Measurements from ENCODE around the gene MFNG.

DNA sequence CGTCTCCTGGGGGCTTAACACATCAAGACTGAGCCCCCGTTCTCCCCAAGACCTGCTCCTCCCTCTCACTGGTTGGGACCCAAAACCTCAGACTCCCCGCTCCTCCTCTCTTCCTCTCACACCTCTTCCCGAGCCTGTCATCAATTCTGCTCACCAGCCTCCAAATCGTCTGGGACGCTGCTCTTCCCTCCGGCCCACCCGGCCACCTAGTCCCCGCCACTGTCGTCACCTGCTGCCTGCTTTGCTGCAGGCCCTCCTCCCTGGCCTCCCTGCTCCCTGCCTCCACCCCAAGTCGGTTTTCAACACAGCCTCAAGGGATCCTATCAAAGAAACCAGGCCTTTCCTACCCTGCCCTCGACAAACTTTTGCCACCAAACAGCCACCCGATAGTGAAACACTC, 3.1 kb downstream of the MFNG start:
- TF ChIP-seq POLR2A (IDR thresholded peaks at IDR 0.05; ENCODE audit: low read length) (no peak), GATA1 (IDR thresholded peaks at IDR 0.05; ENCODE audit: low read depth, low read length) (no peak)
